Measurements from ENCODE around the gene DYNLRB2. TPM values are rescaled to one million over a fixed set of nuclear protein-coding genes. Genes with fewer than 3 reads are reported as not detected.

Gene DYNLRB2
- total and polyA plus RNA-seq, 4 donors = 1.4 TPM; not detected in 3

- no peaks in the 10 kb centered on the region for H3K27me3 ChIP-seq (ENCODE audit: control insufficient read depth in 1 of 2, insufficient read depth in 2 of 2, low read length in 1 of 2)
- ATAC-seq (ENCODE audit: low FRiP score) (no peak), DNase-seq (no peak)
- no peak overlapping the region for H3K4me3 ChIP-seq (ENCODE audit: low read length in 2 of 2)
- H3K36me3 ChIP-seq (ENCODE audit: control insufficient read depth in 1 of 2, insufficient read depth in 2 of 2, low read length in 1 of 2) = no peaks in the 10 kb centered on the region
- H3K4me1 ChIP-seq (ENCODE audit: control insufficient read depth in 1 of 2, insufficient read depth in 2 of 2, low read length in 2 of 2) = no peaks in the 10 kb centered on the region
- intact Hi-C loops (cut with DNase I) = no loop called here
- no peaks in the 10 kb centered on the region for H3K9me3 ChIP-seq (ENCODE audit: control insufficient read depth, low read length)
- 55 to 72% methylated on average over 4 of the region's 4 CpGs for WGBS, 2 donors
- no peak overlapping the region for H3K27ac ChIP-seq (ENCODE audit: low read depth in 1 of 2, low read length in 2 of 2)
Observed at GRCh38 chr16:80559369-80559768, 18.6 kb downstream of the DYNLRB2 start.

- no peaks in the 10 kb centered on the region for H3K9me3 ChIP-seq (ENCODE audit: control insufficient read depth, low read length)
- no peak overlapping the region for H3K27ac ChIP-seq (ENCODE audit: low read depth in 1 of 2, low read length in 2 of 2)
- DNase-seq (no peak), ATAC-seq (ENCODE audit: low FRiP score) (no peak)
- 80 to 91% methylated on average over 3 of the region's 3 CpGs for WGBS, 2 donors
- intact Hi-C loops (cut with DNase I) = no loop called here
- H3K36me3 ChIP-seq (ENCODE audit: control insufficient read depth in 1 of 2, insufficient read depth in 2 of 2, low read length in 1 of 2) = no peaks in the 10 kb centered on the region
- no peak overlapping the region for H3K4me3 ChIP-seq (ENCODE audit: low read length in 2 of 2)
- H3K4me1 ChIP-seq (ENCODE audit: control insufficient read depth in 1 of 2, insufficient read depth in 2 of 2, low read length in 2 of 2) = no peaks in the 10 kb centered on the region
- H3K27me3 ChIP-seq (ENCODE audit: control insufficient read depth in 1 of 2, insufficient read depth in 2 of 2, low read length in 1 of 2) = no peaks in the 10 kb centered on the region
Observed at GRCh38 chr16:80563066-80563465, 22.3 kb downstream of the DYNLRB2 start.

GRCh38 chr16:80564394-80564793, 23.6 kb downstream of the DYNLRB2 start:
- ATAC-seq (ENCODE audit: low FRiP score) (no peak), DNase-seq (no peak)
- intact Hi-C loops (cut with DNase I) = no loop called here
- Histone ChIP-seq H3K27ac (ENCODE audit: low read depth in 1 of 2, low read length in 2 of 2) (no peak overlapping the region), H3K27me3 (ENCODE audit: control insufficient read depth in 1 of 2, insufficient read depth in 2 of 2, low read length in 1 of 2) (no peaks in the 10 kb centered on the region), H3K36me3 (ENCODE audit: control insufficient read depth in 1 of 2, insufficient read depth in 2 of 2, low read length in 1 of 2) (no peaks in the 10 kb centered on the region), H3K4me1 (ENCODE audit: control insufficient read depth in 1 of 2, insufficient read depth in 2 of 2, low read length in 2 of 2) (no peaks in the 10 kb centered on the region), H3K9me3 (ENCODE audit: control insufficient read depth, low read length) (no peaks in the 10 kb centered on the region), H3K4me3 (ENCODE audit: low read length in 2 of 2) (no peak overlapping the region)
- 63 to 65% methylated on average over 7 of the region's 7 CpGs for WGBS, 2 donors

- Histone ChIP-seq H3K9me3 (ENCODE audit: control insufficient read depth, low read length) (peaks cover 4% of the 10 kb centered on the region), H3K36me3 (ENCODE audit: control insufficient read depth in 1 of 2, insufficient read depth in 2 of 2, low read length in 1 of 2) (no peaks in the 10 kb centered on the region), H3K27me3 (ENCODE audit: control insufficient read depth in 1 of 2, insufficient read depth in 2 of 2, low read length in 1 of 2) (no peaks in the 10 kb centered on the region), H3K4me1 (ENCODE audit: control insufficient read depth in 1 of 2, insufficient read depth in 2 of 2, low read length in 2 of 2) (no peaks in the 10 kb centered on the region), H3K4me3 (ENCODE audit: low read length in 2 of 2) (no peak overlapping the region), H3K27ac (ENCODE audit: low read depth in 1 of 2, low read length in 2 of 2) (no peak overlapping the region)
- 61 to 62% methylated on average over 9 of the region's 9 CpGs for WGBS, 2 donors
- DNase-seq (no peak), ATAC-seq (ENCODE audit: low FRiP score) (no peak)
- intact Hi-C loops (cut with DNase I) = no loop called here
Observed at GRCh38 chr16:80569440-80570105, 28.8 kb downstream of the DYNLRB2 start.

GRCh38 chr16:80570106-80570478, 29.3 kb downstream of the DYNLRB2 start:
- peaks cover 4% of the 10 kb centered on the region for H3K9me3 ChIP-seq (ENCODE audit: control insufficient read depth, low read length)
- no peaks in the 10 kb centered on the region for H3K27me3 ChIP-seq (ENCODE audit: control insufficient read depth in 1 of 2, insufficient read depth in 2 of 2, low read length in 1 of 2)
- no peaks in the 10 kb centered on the region for H3K4me1 ChIP-seq (ENCODE audit: control insufficient read depth in 1 of 2, insufficient read depth in 2 of 2, low read length in 2 of 2)
- intact Hi-C loops (cut with DNase I) = no loop called here
- no peak overlapping the region for H3K4me3 ChIP-seq (ENCODE audit: low read length in 2 of 2)
- no peaks in the 10 kb centered on the region for H3K36me3 ChIP-seq (ENCODE audit: control insufficient read depth in 1 of 2, insufficient read depth in 2 of 2, low read length in 1 of 2)
- WGBS, 2 donors = 52 to 55% methylated on average over 6 of the region's 6 CpGs
- no peak for DNase-seq
- no peak for ATAC-seq (ENCODE audit: low FRiP score)
- no peak overlapping the region for H3K27ac ChIP-seq (ENCODE audit: low read depth in 1 of 2, low read length in 2 of 2)

- Histone ChIP-seq H3K4me3 (ENCODE audit: low read length in 2 of 2) (no peak overlapping the region), H3K36me3 (ENCODE audit: control insufficient read depth in 1 of 2, insufficient read depth in 2 of 2, low read length in 1 of 2) (no peaks in the 10 kb centered on the region), H3K9me3 (ENCODE audit: control insufficient read depth, low read length) (peaks cover 4% of the 10 kb centered on the region), H3K4me1 (ENCODE audit: control insufficient read depth in 1 of 2, insufficient read depth in 2 of 2, low read length in 2 of 2) (no peaks in the 10 kb centered on the region), H3K27ac (ENCODE audit: low read depth in 1 of 2, low read length in 2 of 2) (no peak overlapping the region), H3K27me3 (ENCODE audit: control insufficient read depth in 1 of 2, insufficient read depth in 2 of 2, low read length in 1 of 2) (no peaks in the 10 kb centered on the region)
- DNase-seq = no peak
- WGBS, 2 donors = 41 to 57% methylated on average over 6 of the region's 6 CpGs
- ATAC-seq (ENCODE audit: low FRiP score) = no peak
- intact Hi-C loops (cut with DNase I) = no loop called here
Observed at GRCh38 chr16:80573700-80574120, 32.9 kb downstream of the DYNLRB2 start.

GRCh38 chr16:80576343-80576912, 35.6 kb downstream of the DYNLRB2 start:
- H3K27ac ChIP-seq (ENCODE audit: low read depth in 1 of 2, low read length in 2 of 2) = no peak overlapping the region
- no peaks in the 10 kb centered on the region for H3K27me3 ChIP-seq (ENCODE audit: control insufficient read depth in 1 of 2, insufficient read depth in 2 of 2, low read length in 1 of 2)
- ATAC-seq (ENCODE audit: low FRiP score) = no peak
- DNase-seq = no peak
- 84 to 98% methylated on average over 1 of the region's 1 CpG for WGBS, 2 donors
- H3K9me3 ChIP-seq (ENCODE audit: control insufficient read depth, low read length) = peaks cover under 1% of the 10 kb centered on the region
- intact Hi-C loops (cut with DNase I) = no loop called here
- no peaks in the 10 kb centered on the region for H3K4me1 ChIP-seq (ENCODE audit: control insufficient read depth in 1 of 2, insufficient read depth in 2 of 2, low read length in 2 of 2)
- H3K4me3 ChIP-seq (ENCODE audit: low read length in 2 of 2) = no peak overlapping the region
- H3K36me3 ChIP-seq (ENCODE audit: control insufficient read depth in 1 of 2, insufficient read depth in 2 of 2, low read length in 1 of 2) = no peaks in the 10 kb centered on the region

- H3K36me3 ChIP-seq (ENCODE audit: control insufficient read depth in 1 of 2, insufficient read depth in 2 of 2, low read length in 1 of 2) = no peaks in the 10 kb centered on the region
- 35 to 38% methylated on average over 11 of the region's 11 CpGs for WGBS, 2 donors
- no peak for ATAC-seq (ENCODE audit: low FRiP score)
- no peak overlapping the region for H3K27ac ChIP-seq (ENCODE audit: low read depth in 1 of 2, low read length in 2 of 2)
- H3K9me3 ChIP-seq (ENCODE audit: control insufficient read depth, low read length) = no peaks in the 10 kb centered on the region
- DNase-seq = no peak
- no peak overlapping the region for H3K4me3 ChIP-seq (ENCODE audit: low read length in 2 of 2)
- no peaks in the 10 kb centered on the region for H3K4me1 ChIP-seq (ENCODE audit: control insufficient read depth in 1 of 2, insufficient read depth in 2 of 2, low read length in 2 of 2)
- intact Hi-C loops (cut with DNase I) = no loop called here
- H3K27me3 ChIP-seq (ENCODE audit: control insufficient read depth in 1 of 2, insufficient read depth in 2 of 2, low read length in 1 of 2) = no peaks in the 10 kb centered on the region
Observed at GRCh38 chr16:80577485-80578280, 36.9 kb downstream of the DYNLRB2 start.

Measured in aorta (tissue), 5 donors.